ENCODE results near the gene MACROD2. TPM values are rescaled to one million over a fixed set of nuclear protein-coding genes. Genes with fewer than 3 reads are reported as not detected.

Gene MACROD2
- polyA plus RNA-seq, 1 donor (not counting 4 experiments of a cell fraction or from before 2014, with no cell fraction given): 0.71 TPM

DNA sequence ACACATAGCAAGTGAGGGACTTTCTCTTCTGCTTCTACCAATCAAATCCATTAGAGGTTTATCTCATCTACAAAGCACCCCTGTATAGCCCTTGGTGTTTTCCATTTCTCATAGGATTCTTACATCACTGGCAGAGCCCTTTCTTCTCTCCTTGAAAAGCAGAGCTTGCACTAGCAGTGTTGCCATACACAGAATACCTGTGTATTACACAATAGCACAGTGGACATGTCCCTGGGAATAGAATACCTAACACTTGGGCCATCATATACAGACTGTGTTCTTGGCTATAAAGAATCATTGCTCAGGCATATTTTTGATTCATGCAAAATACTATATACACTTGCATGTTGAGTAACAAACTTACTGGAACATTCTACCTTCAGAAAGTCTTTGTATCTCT lies 1996.0 kb downstream of the MACROD2 start:
- H4K20me1 ChIP-seq (ENCODE audit: control insufficient read depth, extremely low read depth, insufficient read depth, low read length): no peaks in the 10 kb centered on the region
- no peaks in the 10 kb centered on the region for H3K36me3 ChIP-seq (ENCODE audit: control insufficient read depth in 2 of 2, extremely low read depth in 1 of 2, insufficient read depth in 2 of 2, low read length in 2 of 2)
- H3K9me1 ChIP-seq (ENCODE audit: control insufficient read depth, extremely low read depth, insufficient read depth, low read length): no peaks in the 10 kb centered on the region
- dilution Hi-C loops (cut with MboI; ENCODE audit: extremely low pct_ligation_motif_present, low sequenced_read_pairs): no loop called here
- no peak overlapping the region for H3K4me3 ChIP-seq (ENCODE audit: control insufficient read depth in 2 of 3, extremely low read depth in 1 of 3, insufficient read depth in 2 of 3, low read depth in 1 of 3, low read length in 3 of 3)
- H2AFZ ChIP-seq (ENCODE audit: control insufficient read depth, low read length): no peak overlapping the region
- H3K9ac ChIP-seq (ENCODE audit: control insufficient read depth, extremely low read depth, insufficient read depth, low read length): no peak overlapping the region
- TF ChIP-seq EZH2 (IDR thresholded peaks at IDR 0.05; ENCODE audit: low read length) (no peak), CTCF (optimal IDR thresholded peaks at IDR 0.05 in 1 of 3, IDR thresholded peaks at IDR 0.05 in 1 of 3, conservative IDR thresholded peaks at IDR 0.05 in 1 of 3; ENCODE audit: extremely low read depth in 1 of 3, insufficient read depth in 2 of 3, low read length in 3 of 3) (no peak)
- DNase-seq (ENCODE audit: low read depth, low spot score): no peak
- H3K27ac ChIP-seq (ENCODE audit: control insufficient read depth, insufficient read depth, low read length): no peak overlapping the region
- H3K9me3 ChIP-seq (ENCODE audit: control insufficient read depth, low read depth, low read length): no peaks in the 10 kb centered on the region
- H3K4me1 ChIP-seq (ENCODE audit: control insufficient read depth, extremely low read depth, insufficient read depth, low read length): no peaks in the 10 kb centered on the region
- no peak for FAIRE-seq
- H3K79me2 ChIP-seq (ENCODE audit: control insufficient read depth, insufficient read depth, low read length): no peaks in the 10 kb centered on the region
- H3K4me2 ChIP-seq (ENCODE audit: control insufficient read depth, extremely low read depth, insufficient read depth, low read depth, low read length): no peak overlapping the region
- H3K27me3 ChIP-seq (ENCODE audit: control insufficient read depth, extremely low read depth, insufficient read depth, low read length): no peaks in the 10 kb centered on the region

GRCh38 chr20:15992564-15992963 lies 1997.2 kb downstream of the MACROD2 start:
- DNase-seq (ENCODE audit: low read depth, low spot score) (peak; percentile 2), FAIRE-seq (peak; percentile 41)
- Histone ChIP-seq H3K9me1 (ENCODE audit: control insufficient read depth, extremely low read depth, insufficient read depth, low read length) (no peaks in the 10 kb centered on the region), H3K4me2 (ENCODE audit: control insufficient read depth, extremely low read depth, insufficient read depth, low read depth, low read length) (no peak overlapping the region), H4K20me1 (ENCODE audit: control insufficient read depth, extremely low read depth, insufficient read depth, low read length) (no peaks in the 10 kb centered on the region), H3K9me3 (ENCODE audit: control insufficient read depth, low read depth, low read length) (peaks cover 3% of the 10 kb centered on the region), H3K27ac (ENCODE audit: control insufficient read depth, insufficient read depth, low read length) (no peak overlapping the region), H3K36me3 (ENCODE audit: control insufficient read depth in 2 of 2, extremely low read depth in 1 of 2, insufficient read depth in 2 of 2, low read length in 2 of 2) (no peaks in the 10 kb centered on the region), H3K4me1 (ENCODE audit: control insufficient read depth, extremely low read depth, insufficient read depth, low read length) (no peaks in the 10 kb centered on the region), H3K4me3 (ENCODE audit: control insufficient read depth in 2 of 3, extremely low read depth in 1 of 3, insufficient read depth in 2 of 3, low read depth in 1 of 3, low read length in 3 of 3) (no peak overlapping the region), H2AFZ (ENCODE audit: control insufficient read depth, low read length) (no peak overlapping the region), H3K27me3 (ENCODE audit: control insufficient read depth, extremely low read depth, insufficient read depth, low read length) (no peaks in the 10 kb centered on the region), H3K79me2 (ENCODE audit: control insufficient read depth, insufficient read depth, low read length) (no peaks in the 10 kb centered on the region), H3K9ac (ENCODE audit: control insufficient read depth, extremely low read depth, insufficient read depth, low read length) (no peak overlapping the region)
- TF ChIP-seq CTCF (optimal IDR thresholded peaks at IDR 0.05 in 1 of 3, IDR thresholded peaks at IDR 0.05 in 1 of 3, conservative IDR thresholded peaks at IDR 0.05 in 1 of 3; ENCODE audit: extremely low read depth in 1 of 3, insufficient read depth in 2 of 3, low read length in 3 of 3) (no peak), EZH2 (IDR thresholded peaks at IDR 0.05; ENCODE audit: low read length) (no peak)
- dilution Hi-C loops (cut with MboI; ENCODE audit: extremely low pct_ligation_motif_present, low sequenced_read_pairs): no loop called here
